Measurements from ENCODE around the gene GATAD2A.
"Not testable (repeated sequence)": the region's sequence is repeated elsewhere in the genome, so short reads cannot be mapped to it uniquely, and the experiment has no call there.

GATAD2A gene

DNA sequence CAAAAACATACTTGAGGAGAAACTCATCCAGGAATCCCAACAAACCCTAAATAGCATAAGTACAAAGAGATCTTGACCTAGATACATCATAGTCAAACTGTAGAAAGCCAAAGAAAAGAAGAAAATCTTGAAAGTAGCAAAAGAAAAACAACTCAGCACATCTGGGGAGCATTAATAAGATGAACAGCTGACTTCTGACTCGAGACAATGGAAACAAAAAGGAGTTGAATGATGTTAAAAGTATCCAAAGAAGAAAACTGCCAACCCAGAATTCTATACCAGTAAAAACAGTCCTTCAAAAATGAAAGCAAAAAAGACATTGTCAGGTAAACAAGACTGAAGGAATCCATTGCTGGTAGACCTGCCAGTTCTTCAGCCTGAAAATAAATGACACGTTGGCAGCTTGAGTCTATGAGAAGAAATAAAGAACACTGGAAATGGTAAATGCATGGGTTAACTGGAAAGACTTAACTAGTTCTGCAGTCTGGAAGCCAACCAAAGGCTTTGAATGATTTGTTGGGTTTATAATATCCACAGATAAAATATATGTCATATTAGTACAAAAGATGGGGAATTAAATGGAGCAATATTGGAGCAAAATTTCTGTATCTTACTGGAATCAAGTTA is 63.1 kb downstream of the GATAD2A start:
- no peak for DNase-seq

DNA sequence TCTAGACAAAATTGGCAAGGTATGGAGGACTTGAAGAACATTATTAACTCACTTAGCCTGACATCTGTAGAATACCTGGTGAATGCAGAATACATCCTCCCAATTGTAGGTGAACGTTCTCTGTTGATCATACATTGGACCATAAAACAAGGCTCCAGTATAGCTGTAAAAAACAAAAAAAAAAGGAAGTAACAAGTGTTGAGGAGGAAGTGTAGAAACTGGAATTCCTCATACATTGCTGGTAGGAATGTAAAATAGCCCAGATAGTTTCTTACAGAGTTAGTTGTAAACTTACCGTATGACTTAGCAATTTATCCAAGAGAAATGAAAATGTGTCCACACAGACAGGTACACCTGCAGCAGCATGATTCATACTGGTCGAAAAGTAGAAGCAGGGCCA is 65.1 kb downstream of the GATAD2A start:
- no peak for DNase-seq

DNA sequence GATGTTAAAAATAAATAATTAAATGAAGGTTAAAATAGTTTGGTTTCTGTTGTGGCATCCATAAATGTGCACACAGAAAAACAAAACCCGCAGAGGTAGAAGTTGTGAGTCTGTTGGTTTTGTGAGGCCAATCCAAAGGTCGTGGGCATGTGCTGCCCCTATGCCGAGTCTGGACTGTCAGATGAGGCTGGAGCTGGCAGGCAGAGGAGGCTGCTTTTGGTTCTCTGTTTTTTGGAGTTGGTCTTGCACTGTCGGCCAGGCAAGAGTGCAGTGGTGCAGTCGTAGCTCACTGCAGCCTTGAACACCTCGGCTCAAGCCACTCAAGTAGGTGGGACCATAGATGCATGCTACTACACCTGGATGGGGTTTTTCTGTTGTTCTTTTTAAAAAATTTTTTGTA is 66.2 kb downstream of the GATAD2A start:
- DNase-seq, result no peak

DNA sequence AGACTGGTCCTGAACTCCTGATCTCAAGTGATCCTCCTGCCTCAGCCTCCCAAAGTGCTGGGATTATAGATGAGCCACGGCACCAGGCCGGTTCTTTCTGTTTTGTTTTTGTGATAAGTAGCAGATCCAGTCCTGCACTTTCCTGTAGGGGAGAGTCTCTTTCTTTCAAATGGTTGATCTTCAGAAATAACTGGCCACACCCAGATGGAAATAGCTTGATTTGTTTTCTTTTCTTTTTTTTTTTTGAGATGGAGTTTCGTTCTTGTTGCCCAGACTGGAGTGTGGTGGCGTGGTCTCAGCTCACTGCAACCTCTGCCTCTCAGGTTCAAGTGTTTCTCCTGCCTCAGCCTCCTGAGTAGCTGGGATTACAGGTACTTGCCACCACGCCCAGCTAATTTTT is 66.6 kb downstream of the GATAD2A start:
- not testable (repeated sequence) for DNase-seq

DNA sequence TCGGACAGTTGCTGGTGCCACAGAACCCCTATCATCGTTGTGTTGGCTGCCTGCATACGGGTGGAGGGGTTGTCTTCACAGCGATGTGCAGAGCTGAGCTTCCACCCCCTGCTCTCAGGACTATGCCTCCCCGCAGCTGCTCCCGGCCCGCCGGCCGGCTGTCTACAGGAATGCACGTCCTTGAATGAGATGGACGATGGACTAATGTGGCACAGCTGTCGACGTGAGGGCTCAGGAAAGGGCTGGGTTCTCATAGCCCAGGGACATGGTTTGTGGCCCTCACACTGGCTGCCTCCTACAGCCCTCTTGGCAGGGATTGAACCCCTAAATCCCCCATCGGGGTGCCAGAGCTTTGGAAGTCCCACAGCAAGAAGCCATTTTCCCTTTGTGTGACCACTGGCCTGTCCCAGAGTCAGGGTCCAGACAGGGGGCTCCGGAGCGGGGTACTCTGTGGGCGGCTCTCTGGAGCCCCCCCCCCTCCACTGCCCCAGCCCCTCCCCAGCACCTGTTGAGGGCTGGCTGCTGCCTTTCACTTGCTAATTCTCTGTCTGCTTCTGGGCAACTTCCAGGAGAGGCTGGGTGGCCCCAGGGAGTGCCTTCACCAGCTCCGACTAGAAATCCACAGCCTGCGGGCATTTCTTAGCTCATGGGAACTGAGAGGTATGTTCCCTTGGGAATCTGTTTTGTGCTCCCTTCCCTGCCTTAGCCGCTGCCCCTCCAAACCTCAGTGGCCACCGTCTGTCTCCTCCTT is 69.7 kb downstream of the GATAD2A start:
- no peak for DNase-seq

DNA sequence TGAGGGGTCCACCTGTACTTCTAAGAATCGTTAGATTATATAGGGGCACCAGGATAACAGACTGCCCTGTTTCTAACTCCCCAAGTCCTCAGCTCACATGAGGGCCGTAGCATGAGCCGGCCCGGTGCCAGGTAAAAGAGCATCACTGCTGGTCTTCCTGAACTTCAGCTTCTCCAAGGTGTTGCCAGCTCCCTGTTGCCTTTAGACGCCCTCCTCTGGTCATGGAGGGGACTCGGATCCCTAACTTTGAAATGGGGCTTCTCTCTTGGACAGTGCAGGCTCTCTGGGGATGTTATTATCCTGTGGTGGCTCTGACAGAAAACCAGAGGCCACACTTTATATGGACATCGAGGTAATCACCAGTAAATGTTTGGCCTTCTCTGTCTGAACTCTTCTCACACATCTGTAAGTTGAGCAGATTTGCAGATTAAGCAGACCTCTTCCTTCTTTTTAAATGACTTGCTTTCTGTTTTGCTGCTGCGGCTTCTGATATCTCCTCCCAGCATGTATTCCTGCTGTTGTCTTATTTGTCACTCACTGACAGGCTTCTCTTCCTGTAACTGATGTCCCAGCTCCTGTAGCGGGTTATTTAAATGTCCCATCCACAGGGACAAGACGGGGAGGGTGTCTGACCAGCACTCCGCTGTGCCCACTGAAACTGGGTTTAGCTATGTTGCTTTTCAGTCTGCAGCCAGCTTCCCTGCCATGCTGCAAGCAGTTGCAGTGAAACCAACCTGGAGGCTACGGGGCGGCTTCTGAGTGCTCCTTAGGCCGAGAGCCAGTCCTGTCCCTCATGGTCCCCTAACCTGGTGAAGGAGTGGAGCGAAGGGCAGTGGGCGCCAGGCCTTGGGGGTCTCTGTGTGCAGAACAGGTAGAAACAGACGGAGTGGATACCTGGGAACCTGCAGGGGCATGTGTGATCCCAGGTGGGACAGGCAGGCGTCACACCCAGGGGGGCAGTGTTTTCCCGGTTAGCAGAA is 70.7 kb downstream of the GATAD2A start:
- no peak for DNase-seq

DNA sequence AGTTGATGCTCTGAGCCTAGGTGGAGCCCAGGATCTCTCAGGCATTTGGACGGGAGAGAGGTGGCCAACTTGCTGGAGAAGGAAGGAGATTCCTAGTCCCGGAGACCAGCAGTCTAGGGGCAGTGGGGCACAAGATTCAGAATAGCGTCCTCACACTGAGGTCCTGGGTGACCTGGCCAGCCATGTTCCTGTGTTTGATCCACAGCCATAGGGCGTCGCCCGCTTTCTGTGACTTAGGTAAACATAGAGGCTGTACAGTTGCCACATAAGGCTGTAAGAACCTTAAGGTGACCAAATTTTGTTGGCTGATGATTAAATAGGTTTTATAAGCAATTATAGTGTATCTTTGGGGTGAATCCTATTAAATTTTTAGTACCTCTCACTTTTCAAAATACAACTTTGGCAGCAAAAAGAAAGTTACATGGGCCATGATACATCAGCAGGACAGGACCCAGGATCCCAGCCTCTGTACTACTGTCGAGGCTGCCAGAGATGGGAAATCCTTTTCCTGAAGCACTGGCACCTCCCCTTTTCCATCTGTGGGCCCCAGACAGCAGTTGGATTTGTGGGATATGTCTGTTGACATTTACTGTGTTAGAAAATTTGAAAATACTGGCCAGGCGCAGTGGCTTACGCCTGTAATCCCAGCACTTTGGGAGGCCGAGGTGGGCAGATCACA is 72.4 kb downstream of the GATAD2A start:
- DNase-seq, result no peak

DNA sequence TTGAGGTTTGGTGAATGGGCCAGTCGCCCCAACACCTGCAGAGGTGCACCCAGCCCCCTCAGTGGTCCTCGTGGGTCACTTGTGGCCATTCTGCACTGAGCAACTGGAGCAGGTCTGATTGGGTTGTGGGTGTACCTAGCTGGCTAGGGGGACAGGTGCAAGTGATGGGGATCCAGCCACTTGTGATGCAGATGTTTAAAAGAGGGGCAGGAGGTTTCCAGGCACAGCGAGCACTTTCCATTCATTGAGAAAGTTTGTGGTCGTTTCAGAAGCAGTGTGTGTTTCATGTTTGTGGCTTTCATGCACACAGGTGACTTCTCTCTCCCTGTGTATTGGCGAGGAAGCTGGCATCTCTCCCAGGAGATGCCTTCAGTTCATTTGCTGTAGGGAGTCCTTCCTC is 75.2 kb downstream of the GATAD2A start:
- no peak for DNase-seq

DNA sequence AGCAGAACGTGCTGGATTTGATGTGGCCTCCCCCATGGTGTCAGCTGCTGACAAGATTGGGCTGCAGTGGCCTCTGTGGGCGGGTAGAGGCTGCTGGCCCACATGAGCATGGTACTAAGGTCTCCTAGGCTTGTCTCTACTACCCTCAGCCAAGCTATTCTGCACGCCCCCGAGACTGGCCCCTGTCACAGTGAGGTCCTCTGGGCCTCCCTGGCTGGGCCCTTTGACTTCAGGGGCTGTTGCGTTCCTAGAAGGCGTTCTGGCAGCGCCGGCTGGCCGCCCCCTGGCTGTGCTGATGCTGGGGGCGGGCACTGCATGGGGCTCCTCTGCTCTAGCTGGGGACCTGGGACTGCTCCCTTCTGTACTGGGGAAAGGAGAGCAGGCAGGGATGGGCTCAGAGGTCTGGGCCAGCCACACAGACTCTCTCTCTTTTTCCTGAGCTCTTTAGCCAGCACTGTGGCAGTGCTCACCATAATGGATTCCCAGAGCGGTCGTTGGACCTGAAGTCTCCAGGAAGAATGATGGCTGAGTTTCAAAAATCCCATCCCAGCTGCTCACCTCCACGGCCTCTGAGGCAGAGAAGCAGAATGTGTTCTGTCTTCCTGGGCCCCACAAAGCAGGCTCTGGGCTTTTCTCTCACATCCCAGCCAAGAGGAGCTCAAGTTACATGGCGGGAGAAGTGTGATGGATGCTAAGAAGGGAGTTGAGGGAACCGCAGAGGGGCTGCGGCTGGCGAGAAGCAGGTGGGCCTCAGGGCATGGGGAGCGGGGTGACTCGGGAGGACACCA is 77.5 kb downstream of the GATAD2A start:
- DNase-seq, result no peak

DNA sequence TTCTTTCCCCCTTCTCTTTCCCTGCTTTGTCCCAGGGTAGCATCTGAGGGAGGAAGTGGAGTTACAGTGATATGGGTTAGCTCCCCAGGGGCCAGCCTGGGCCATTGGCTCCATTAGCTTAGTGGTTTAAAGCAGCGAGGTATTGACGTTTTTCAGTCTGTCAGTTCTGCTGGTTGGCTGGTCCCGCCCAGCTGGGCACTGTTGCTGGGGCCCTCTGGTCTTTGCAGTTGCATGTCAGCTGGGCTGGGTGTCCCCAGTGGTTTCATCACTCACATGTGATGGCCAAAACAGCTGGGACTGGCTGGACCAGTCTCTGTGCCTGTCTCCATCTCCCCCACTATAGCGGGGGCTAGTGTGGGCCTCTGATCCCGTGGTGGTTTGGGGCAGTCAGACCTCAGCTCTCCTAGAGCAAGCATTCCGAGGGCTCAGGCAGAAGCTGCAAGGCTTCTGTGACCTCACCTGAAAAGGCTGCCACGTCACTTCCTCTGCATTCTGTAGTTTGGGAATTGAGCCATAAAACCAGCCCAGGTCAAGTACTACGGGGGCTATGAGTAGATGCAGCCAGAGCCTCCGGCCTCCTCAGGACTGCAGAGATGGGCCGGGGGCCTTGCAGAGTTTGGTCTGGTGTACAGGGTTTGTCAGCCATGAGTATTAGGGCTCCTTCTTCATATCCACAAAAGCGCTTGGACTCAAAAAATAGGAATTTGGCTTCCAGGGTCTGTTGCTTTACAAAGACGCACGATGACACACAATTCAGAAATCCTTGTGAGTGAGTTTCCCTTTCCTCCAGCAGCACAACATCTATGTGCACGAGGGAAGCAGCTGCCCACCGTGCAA is 79.9 kb downstream of the GATAD2A start:
- no peak for DNase-seq

DNA sequence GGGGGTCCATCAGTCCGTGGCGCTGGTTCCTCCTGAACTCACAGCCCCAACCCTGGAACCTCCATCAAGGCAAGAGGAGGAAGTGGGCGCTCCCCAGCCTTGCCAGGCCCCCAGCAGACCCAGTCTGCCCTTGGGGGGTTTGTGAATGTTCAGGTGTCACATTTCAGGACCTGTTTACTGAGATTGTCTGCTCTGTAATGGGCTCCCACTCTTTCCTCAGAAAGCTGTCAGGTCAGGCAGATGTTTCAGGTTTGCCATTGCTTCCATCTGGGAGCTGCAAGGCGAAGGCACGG is 80.5 kb downstream of the GATAD2A start:
- DNase-seq, result no peak

DNA sequence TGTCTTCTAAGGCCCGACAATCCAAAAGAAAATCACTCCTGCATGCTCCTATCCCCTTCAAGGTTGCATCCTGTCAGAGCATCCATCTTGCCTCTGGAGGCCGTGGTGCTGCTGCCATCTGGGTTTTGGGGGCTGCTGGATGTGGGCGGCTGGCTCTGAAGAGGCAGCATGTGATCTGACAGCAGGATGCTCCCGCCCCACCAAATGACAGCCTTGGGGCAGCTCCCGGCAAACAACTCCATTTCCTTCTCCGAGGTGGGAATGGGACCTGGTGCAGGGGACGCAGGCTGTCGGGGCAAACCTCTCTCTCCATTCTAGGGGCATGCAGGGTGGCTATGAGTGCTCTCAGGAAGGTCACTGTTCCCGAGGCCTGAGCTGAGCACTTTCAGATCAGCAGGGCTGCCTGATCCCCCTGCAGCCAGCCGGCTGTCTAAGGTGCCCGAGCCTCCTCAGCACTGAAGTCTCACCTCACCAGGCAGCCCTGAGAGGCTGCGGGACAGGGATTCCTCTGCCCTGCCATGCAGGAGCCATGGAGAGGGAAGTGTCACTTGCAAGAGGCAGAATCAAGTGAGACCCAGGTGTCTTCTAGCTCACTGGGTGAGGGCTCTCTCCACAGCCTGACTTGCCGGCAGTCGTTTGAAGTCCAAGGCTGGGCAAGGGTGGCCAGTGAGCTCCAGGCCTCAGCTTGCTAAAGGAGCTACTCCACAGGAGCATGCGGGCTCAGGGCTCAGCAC is 81.0 kb downstream of the GATAD2A start:
- DNase-seq, result no peak

DNA sequence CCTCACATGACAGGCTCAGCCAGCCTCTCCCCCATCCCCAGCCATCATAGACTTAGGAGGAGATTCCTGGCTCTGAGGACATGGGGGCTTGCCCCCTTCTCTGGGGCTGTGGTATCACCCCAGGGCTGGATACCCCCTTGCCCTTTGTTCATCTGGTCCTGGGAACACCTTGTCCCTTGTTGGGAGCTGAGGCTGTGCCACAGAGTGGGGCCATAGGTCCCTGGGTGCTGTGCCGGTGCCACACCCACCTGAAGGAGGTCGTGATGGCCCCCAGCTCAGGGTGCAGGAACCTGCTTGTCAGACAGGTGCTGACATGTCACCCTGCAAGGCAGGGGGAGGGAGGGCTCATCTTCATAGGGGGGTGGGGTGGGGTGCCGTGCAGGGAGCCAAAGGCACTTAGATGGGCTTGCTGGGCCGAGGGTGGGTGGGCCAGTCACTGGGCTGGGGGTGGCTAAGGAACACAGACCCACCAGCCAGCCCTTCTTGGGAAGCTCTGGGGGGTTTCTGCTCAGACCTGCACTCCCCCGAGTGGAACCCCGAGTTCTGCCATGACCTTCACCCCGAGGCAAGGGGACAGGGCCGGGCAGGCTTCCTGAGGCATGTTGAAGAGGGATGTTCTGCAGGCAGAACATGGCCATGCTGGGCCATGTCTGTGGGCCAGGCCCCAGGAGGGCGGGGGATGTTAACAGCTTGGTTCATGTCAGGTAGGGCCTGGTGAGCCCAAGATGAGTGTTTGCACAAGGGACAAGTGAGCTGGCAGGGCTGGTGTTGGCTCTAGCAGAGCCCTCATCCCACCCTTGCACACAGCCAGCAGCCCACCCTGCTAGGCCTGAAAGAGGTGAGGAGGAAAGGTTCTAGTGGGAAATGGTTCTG is 81.8 kb downstream of the GATAD2A start:
- DNase-seq, result no peak

DNA sequence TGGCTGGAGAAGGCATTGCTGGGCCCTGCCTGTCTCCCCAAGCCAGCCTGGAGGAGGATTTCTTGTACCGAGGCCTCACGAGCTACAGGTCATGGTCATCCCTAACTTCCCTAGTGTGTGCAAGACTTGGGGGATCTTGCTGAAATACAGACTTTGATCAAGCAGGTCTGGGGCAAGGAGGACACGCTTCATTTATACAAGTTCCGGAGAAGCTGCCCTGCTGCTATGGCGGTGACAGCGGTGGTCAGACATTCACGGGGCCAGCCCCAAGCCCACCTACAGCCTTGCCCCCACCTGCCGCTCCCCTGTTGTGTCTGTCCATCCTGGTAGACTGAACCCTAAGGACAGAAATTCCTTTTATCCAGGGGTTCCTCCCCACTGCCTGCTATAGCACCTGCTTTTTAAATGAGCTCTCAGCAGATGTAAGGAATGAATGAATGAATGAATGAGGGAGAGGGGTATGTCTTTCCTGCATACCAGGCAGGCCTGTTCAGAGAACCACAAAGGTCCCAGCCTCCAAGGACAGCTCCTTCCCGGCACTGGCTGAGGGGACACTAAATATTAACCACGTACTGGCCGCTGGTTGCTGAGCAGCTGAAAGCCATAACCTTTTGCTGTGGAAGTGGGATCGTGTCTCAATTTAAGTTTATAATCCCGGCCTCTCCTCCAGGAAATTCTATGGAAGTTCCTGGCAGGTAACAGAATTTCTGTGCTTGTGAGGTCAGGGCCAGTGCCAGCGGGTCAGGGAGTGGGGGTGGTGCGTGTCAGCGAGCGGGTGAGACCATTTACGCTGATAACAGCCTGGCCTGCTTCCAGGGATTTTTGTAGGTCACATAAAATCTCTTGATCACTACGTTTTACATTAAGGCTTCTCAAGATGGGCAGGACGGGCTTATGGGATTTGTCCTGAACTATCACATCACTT is 82.7 kb downstream of the GATAD2A start:
- DNase-seq, result no peak

DNA sequence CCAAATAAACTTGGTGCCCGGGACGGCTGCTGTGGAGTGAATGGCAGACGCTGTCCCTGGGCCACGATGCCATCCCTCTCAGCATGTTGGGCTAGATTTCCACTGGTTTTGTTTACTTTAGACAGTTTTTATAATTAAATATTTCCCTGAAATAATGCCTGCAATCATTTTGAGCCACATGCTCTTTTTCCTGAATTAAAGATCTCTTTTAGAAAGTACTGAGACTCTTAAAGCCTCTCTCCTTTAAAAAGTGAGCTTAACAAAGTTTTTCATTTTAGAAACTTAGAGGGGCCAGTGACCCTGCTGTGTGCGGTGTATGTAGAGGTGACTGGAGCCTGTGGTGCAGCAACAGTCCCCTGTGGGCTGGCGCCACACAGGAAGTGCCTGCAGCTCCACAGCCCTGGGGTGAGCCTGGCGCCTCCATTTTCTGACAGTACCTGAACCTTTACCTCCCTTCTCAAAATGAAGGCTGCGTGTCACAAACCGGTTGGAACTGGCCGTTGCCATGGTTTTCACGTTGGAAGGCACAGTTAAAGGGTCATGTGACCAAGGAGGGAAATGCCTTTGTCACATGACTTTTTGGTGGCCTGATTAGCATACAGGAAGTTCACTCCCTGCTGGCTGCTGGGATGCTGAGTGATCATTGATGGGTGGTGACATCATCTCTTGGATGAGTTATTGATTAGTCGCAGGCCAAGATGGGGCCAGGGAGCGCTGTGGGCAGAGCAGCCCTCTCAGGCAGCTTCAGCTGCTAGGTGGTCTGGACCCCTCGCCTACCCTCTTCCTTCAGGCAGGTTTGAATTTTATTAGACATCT is 83.6 kb downstream of the GATAD2A start:
- DNase-seq, result no peak

DNA sequence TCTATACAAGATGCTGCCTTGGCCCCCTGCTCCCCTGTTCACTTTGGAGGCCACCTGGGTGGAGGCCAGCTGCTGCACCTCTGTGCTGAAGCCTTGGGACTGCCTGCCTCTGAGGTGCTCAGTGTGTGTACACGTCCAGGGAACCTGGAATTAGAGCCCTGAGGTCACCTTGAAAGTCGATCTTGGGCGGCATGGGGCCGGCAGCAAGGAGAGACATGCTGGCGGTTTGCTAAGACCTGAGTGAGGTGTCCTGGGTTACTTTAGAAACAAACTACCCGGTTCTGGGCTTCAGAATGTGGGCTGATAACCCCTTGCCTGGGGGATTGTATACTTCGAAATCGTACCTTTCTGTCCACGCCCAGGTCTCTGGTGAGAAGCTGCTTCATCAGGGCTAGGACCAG is 84.3 kb downstream of the GATAD2A start:
- no peak for DNase-seq

DNA sequence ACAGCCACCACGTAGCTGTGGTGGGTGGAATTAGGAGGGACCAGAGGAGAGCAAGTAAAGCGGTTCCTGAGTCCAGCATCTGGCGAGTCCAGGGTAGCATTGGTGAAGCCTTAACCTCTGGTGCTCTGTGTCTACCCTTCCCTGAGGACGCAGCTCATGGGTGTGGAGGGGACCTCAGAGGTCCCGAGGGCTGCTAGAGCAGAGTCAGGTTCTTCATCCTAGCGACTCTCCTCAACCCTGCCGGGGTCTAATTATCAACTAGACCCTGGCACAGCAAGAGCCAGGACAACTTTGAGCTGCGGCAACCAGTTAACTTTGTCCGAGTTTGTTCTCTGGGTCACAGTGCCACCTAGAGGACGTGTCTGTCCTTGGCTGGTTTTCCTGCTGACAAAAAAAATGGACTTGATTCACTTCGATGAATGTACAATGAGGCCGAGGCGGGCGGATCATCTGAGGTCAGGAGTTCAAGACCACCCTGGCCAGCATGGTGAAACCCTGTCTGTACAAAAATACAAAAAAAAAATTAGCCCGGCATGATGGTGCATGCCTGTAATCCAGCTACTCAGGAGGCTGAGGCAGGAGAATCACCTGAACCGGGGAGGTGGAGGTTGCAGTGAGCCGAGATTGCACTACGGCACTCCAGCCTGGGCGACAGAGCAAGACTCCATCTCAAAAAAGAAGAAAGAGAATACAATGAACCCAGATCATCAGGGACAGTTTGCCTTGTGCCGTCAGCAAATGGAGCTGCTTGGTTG is 84.9 kb downstream of the GATAD2A start:
- peak; percentile 41 for DNase-seq
